Sigmoid colon (tissue), 7 donors: ENCODE measurements around the gene SRSF2. TPM values are rescaled to one million over a fixed set of nuclear protein-coding genes. Genes with fewer than 3 reads are reported as not detected.
A peak's percentile ranks its signal among the peaks of the same experiment; 100 is the strongest.

Experiments
- DNase-seq: peaks from one replicate; pipeline ENCODE4 v3.0.0-alpha.2; 2019
- H3K27ac ChIP-seq, 4 donors: fragments of 200-600 bp; sonication (generic); one replicate each; pipeline ENCODE4 v1.5.1; 2016 to 2019; ENCODE audit warnings: mild to moderate bottlenecking in 1 of 4
- H3K27me3 ChIP-seq, 3 donors: fragments of 200-600 bp; sonication (generic); one replicate each; pipeline ENCODE4 v1.5.1; 2019; ENCODE audit warnings: mild to moderate bottlenecking in 1 of 3
- H3K36me3 ChIP-seq, 4 donors: fragments of 200-600 bp; sonication (generic); one replicate each; pipeline ENCODE4 v1.5.1; 2016 to 2019
- H3K4me1 ChIP-seq, 4 donors: fragments of 200-600 bp; sonication (generic); one replicate each; pipeline ENCODE4 v1.5.1; 2017 to 2019
- H3K4me3 ChIP-seq, 4 donors: fragments of 200-600 bp; sonication (generic); one replicate each; pipeline ENCODE4 v1.5.1; 2017 to 2019; ENCODE audit warnings: mild to moderate bottlenecking in 2 of 4, moderate library complexity in 1 of 4
- H3K9me3 ChIP-seq, 4 donors: fragments of 200-600 bp in 3 of 4; sonication (generic) in 3 of 4; one replicate each; pipeline versions ENCODE4 v1.5.1 to v1.6.1; 2013 to 2019
- EP300 ChIP-seq, 4 donors: sonication (generic); formaldehyde crosslinking; IDR thresholded peaks; one replicate each; pipeline ENCODE4 v1.6.1; 2017; ENCODE audit warnings: antibody characterized with exemption in 4 of 4
- POLR2A ChIP-seq, 2 donors: fragments of 450-650 bp; IDR thresholded peaks; one replicate each; pipeline ENCODE4 v1.6.1; 2016; ENCODE audit warnings: antibody characterized with exemption in 2 of 2, mild to moderate bottlenecking in 2 of 2, moderate library complexity in 2 of 2
- POLR2AphosphoS5 ChIP-seq, 4 donors: sonication (generic); formaldehyde crosslinking; IDR thresholded peaks; one replicate each; pipeline ENCODE4 v1.6.1; 2017; ENCODE audit warnings: antibody characterized with exemption in 4 of 4
- WGBS, 2 donors: extraction: QIAGEN DNeasy Blood & Tissue Kit; methylation state at CpG; one replicate each; pipeline ENCODE4 v1.1.7; 2013; 5-methylcytosine and 5-hydroxymethylcytosine counted together
- intact Hi-C: fragments of 100-400 bp; cut with DNase I; formaldehyde crosslinking; loops from one replicate; pipeline ENCODE4 v1.15.1; 2023
- polyA plus RNA-seq, 3 donors: library from polyadenylated mRNA; stranded (reverse); fragments of 200-250 nt; gene quantifications; one replicate each; pipeline ENCODE4 v1.2.3, GENCODE V29; 2013
- total RNA-seq, 4 donors: library from RNA; depleted of rRNA; stranded (reverse); fragments of >200 nt; gene quantifications; one replicate each; pipeline ENCODE4 v1.1.0, GENCODE V29; 2016
- TF ChIP-seq, protein P1 (sequence below), 4 experiments: fragments of 450-650 bp in 3 of 4; fragments of 200-600 bp in 1 of 4; IDR thresholded peaks; one replicate each; pipeline ENCODE4 v1.5.1; 2016 to 2019; ENCODE audit warnings: antibody characterized with exemption in 4 of 4, mild to moderate bottlenecking in 3 of 4, moderate library complexity in 2 of 4
- donor health status: healthy with polysubstance abuse.
- donor health status: Bipolar disorder and iron deficiency.
- donor health status: healthy.

SRSF2 gene
- total and polyA plus RNA-seq, 7 donors: 87.9 to 229 (median 126) TPM

DNA sequence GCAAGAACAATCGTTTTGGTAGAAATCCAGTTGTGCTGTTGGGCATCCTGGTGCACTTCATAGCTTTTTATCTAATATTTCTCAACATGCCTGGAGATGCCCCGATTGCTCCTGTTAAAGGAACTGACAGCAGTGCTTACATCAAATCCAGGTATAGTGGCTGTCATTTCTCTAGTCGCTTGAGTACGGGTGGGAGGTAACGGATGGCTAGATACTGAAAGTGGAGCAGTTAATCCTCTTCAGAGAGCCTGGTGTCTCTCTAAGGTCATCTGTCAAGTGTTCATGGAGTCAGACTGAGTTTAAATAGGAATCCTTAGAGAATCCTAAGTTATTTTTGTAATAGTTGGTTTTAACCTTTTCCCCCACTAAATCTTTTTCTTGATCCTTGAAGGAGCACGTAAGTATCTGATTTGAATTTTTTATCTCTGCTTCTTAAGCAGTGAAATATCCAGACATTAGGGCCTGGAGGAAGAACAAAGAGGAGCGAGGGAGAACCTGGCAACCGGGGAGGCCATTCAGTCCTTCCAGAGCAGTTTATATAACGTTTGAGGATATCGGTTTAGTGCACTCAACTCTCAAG, 38.0 kb upstream of the SRSF2 start:
- intact Hi-C loops: no loop called here
- H3K4me1 ChIP-seq: no peaks in the 10 kb centered on the region
- H3K27me3 ChIP-seq: no peaks in the 10 kb centered on the region
- WGBS, 2 donors: 89 to 93% methylated on average over 10 of the region's 10 CpGs
- no peak for DNase-seq
- H3K27ac ChIP-seq: no peak overlapping the region
- H3K9me3 ChIP-seq: no peaks in the 10 kb centered on the region
- H3K4me3 ChIP-seq: no peak overlapping the region
- peaks cover 8 to 87% (median 32%) of the 10 kb centered on the region in 4 donors for H3K36me3 ChIP-seq
- TF ChIP-seq EP300 (IDR thresholded peaks at IDR 0.05) (no peak), POLR2A (IDR thresholded peaks at IDR 0.05) (no peak)

DNA sequence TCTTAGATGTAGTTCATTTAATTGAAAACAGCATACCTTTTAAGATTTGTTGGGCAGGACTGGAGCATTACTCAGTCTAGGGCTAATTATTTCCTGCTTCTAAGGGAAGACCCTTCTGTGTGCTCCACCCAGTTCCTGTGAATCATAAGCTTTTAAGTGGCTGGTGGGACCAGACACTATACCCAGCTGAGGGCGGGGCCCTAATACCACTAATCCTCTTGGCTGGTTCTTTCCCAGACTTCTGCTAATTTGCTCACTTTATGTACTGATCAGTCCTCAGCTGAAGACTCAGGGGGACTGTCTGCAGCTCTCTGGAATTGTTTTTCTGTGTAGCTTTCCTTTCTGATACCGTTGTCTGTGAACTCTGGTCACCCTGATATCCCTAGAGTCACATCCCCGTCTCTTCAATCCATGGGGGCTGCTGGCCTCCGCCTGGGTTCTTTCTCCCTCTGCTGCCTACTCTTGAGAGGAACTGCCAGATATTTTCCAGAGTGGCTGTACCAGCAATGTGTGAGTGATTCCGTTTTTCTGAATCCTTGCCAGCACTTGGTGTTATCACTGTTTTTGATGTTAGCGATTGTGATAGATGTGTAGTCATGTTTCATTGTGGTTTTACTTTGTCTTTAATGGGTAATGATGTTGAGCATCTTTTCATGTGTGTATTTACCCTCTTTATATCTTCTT, 35.9 kb upstream of the SRSF2 start:
- WGBS, 2 donors: 76 to 85% methylated on average over 6 of the region's 6 CpGs
- DNase-seq: no peak
- TF ChIP-seq POLR2A (IDR thresholded peaks at IDR 0.05) (no peak), POLR2AphosphoS5 (IDR thresholded peaks at IDR 0.05) (no peak), EP300 (IDR thresholded peaks at IDR 0.05) (no peak)
- TF ChIP-seq, protein P1, sequence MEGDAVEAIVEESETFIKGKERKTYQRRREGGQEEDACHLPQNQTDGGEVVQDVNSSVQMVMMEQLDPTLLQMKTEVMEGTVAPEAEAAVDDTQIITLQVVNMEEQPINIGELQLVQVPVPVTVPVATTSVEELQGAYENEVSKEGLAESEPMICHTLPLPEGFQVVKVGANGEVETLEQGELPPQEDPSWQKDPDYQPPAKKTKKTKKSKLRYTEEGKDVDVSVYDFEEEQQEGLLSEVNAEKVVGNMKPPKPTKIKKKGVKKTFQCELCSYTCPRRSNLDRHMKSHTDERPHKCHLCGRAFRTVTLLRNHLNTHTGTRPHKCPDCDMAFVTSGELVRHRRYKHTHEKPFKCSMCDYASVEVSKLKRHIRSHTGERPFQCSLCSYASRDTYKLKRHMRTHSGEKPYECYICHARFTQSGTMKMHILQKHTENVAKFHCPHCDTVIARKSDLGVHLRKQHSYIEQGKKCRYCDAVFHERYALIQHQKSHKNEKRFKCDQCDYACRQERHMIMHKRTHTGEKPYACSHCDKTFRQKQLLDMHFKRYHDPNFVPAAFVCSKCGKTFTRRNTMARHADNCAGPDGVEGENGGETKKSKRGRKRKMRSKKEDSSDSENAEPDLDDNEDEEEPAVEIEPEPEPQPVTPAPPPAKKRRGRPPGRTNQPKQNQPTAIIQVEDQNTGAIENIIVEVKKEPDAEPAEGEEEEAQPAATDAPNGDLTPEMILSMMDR (IDR thresholded peaks at IDR 0.05): no peak
- Histone ChIP-seq H3K36me3 (peaks cover 8 to 87% (median 30%) of the 10 kb centered on the region in 4 donors), H3K27me3 (no peaks in the 10 kb centered on the region), H3K27ac (peak overlapping the region in 1 of 4 donors; percentile 39), H3K4me1 (no peaks in the 10 kb centered on the region), H3K4me3 (no peak overlapping the region), H3K9me3 (no peaks in the 10 kb centered on the region)
- intact Hi-C loops: no loop called here

DNA sequence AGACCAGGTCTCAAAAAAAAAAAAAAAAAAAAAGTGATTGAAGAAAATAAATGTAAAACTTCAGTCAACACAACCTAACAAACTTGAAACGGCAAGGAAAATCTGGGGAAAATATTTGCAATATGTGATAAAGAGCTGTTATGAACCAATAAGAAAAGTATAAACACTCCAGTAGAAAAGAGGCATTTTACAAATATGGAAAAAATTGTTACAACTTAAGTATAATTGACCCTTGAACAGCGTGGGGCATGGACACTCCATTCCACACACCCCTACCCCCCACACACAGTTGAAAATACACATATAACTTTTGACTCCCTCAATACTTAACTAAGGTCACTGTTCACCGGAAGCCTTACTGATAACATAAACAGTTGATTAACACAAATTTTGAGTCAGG, 21.4 kb upstream of the SRSF2 start:
- Histone ChIP-seq H3K27ac (no peak overlapping the region), H3K4me1 (no peaks in the 10 kb centered on the region), H3K4me3 (no peak overlapping the region), H3K36me3 (peaks cover 0 to 58% (median 13%) of the 10 kb centered on the region in 4 donors), H3K27me3 (no peaks in the 10 kb centered on the region), H3K9me3 (no peaks in the 10 kb centered on the region)
- intact Hi-C loops: no loop called here
- no peak for DNase-seq
- TF ChIP-seq, protein P1 (IDR thresholded peaks at IDR 0.05): no peak
- TF ChIP-seq POLR2AphosphoS5 (IDR thresholded peaks at IDR 0.05) (no peak), EP300 (IDR thresholded peaks at IDR 0.05) (no peak), POLR2A (IDR thresholded peaks at IDR 0.05) (no peak)
- WGBS, 2 donors: 93 to 97% methylated on average over 3 of the region's 3 CpGs

DNA sequence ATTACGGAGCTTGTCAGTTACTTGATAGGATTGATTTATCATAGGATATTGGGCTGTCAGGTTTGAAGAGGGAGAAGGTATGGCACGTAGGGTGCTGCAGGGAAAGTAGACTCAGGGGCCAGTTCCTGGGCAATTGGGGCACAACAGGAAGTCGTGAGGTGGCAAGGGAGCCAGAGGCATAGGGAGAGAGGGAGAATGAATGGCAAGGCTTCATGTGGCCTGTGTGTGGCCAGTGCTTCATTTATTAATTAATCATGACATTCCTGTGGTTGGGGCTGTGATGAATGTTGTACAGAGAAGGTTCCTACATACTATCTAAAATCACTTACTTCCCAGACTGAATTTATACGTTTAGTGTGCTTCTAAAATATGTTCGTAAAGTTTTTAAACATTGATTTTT, 20.1 kb upstream of the SRSF2 start:
- DNase-seq: no peak
- Histone ChIP-seq H3K36me3 (peaks cover 0 to 68% (median 13%) of the 10 kb centered on the region in 4 donors), H3K4me3 (no peak overlapping the region), H3K27me3 (no peaks in the 10 kb centered on the region), H3K27ac (no peak overlapping the region), H3K4me1 (no peaks in the 10 kb centered on the region), H3K9me3 (no peaks in the 10 kb centered on the region)
- no peak for TF ChIP-seq POLR2AphosphoS5 (IDR thresholded peaks at IDR 0.05)
- TF ChIP-seq POLR2A (IDR thresholded peaks at IDR 0.05): no peak
- TF ChIP-seq EP300 (IDR thresholded peaks at IDR 0.05): no peak
- TF ChIP-seq, protein P1 (IDR thresholded peaks at IDR 0.05): no peak
- 95 to 96% methylated on average over 5 of the region's 5 CpGs for WGBS, 2 donors
- intact Hi-C loops: no loop called here

DNA sequence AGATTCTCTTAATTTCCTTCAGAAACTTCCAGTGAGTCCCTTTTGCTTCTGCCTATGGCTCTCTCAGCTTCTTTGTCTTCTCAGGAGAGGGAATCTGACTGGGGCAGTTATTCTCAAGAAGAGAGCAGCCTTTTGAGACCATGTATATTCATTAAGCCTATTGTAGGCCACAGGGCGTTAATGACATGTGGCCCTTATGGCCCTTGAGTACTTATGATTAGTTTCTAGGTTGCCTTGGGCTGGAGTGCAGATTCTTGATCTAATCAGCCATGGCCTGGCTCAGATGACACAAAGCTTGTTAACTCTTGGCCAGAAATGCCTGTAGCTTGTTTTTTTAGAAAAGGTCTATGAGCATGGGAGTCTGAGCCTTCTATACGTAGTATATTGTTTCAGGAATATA, 18.2 kb upstream of the SRSF2 start:
- intact Hi-C loops: no loop called here
- 98 to 99% methylated on average over 2 of the region's 2 CpGs for WGBS, 2 donors
- H3K36me3 ChIP-seq: peaks cover 0 to 67% (median 13%) of the 10 kb centered on the region in 4 donors

More for the DNA sequence above, 18.2 kb upstream of the SRSF2 start:
- Histone ChIP-seq H3K9me3 (no peaks in the 10 kb centered on the region), H3K27ac (no peak overlapping the region), H3K4me3 (no peak overlapping the region), H3K4me1 (no peaks in the 10 kb centered on the region), H3K27me3 (no peaks in the 10 kb centered on the region)
- TF ChIP-seq POLR2A (IDR thresholded peaks at IDR 0.05) (no peak), POLR2AphosphoS5 (IDR thresholded peaks at IDR 0.05) (no peak), EP300 (IDR thresholded peaks at IDR 0.05) (no peak)
- TF ChIP-seq, protein P1 (IDR thresholded peaks at IDR 0.05): no peak
- DNase-seq: no peak
